ENCODE measurements around the gene RNF144B. TPM values are rescaled to one million over a fixed set of nuclear protein-coding genes. Genes with fewer than 3 reads are reported as not detected.
"Not testable (repeated sequence)": the region's sequence is repeated elsewhere in the genome, so short reads cannot be mapped to it uniquely, and the experiment has no call there.

RNF144B gene
- total RNA-seq, 1 donor from 2014 or later = 13.5 TPM

DNA sequence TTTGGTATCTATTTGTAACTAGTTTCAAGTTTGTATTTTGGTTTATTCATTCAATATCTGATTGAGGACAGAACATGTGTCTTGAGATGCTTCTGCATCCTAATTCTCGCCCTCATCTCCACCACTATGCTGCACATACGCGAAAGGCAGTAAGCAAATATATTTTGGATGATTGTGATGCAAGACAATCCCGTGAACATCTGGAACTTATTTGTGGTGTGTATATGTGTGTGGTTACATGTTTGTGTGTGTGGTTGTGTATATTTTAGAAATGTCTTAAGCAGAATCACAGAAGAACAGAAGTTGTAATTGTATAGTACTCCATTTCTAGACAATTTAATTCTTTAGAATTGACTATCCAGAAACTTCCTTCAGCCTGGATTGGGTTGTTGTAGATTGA lies 35.1 kb upstream of the RNF144B start:
- DNase-seq = no peak
- Mint-ChIP-seq H3K36me3 (ENCODE audit: low read depth) (no peaks in the 10 kb centered on the region), H3K4me3 (no peak overlapping the region), H3K4me1 (peaks cover 27% of the 10 kb centered on the region), H3K9me3 (no peaks in the 10 kb centered on the region), H3K27ac (no peak overlapping the region), H3K27me3 (no peaks in the 10 kb centered on the region)
- ChIA-PET CTCF (no interaction called here), POLR2A (no interaction called here)
- no peak for ATAC-seq (ENCODE audit: low read depth)
- TF ChIP-seq, protein P1, sequence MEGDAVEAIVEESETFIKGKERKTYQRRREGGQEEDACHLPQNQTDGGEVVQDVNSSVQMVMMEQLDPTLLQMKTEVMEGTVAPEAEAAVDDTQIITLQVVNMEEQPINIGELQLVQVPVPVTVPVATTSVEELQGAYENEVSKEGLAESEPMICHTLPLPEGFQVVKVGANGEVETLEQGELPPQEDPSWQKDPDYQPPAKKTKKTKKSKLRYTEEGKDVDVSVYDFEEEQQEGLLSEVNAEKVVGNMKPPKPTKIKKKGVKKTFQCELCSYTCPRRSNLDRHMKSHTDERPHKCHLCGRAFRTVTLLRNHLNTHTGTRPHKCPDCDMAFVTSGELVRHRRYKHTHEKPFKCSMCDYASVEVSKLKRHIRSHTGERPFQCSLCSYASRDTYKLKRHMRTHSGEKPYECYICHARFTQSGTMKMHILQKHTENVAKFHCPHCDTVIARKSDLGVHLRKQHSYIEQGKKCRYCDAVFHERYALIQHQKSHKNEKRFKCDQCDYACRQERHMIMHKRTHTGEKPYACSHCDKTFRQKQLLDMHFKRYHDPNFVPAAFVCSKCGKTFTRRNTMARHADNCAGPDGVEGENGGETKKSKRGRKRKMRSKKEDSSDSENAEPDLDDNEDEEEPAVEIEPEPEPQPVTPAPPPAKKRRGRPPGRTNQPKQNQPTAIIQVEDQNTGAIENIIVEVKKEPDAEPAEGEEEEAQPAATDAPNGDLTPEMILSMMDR (IDR thresholded peaks at IDR 0.05) = no peak
- intact Hi-C loops (cut with micrococcal nuclease) = no loop called here

DNA sequence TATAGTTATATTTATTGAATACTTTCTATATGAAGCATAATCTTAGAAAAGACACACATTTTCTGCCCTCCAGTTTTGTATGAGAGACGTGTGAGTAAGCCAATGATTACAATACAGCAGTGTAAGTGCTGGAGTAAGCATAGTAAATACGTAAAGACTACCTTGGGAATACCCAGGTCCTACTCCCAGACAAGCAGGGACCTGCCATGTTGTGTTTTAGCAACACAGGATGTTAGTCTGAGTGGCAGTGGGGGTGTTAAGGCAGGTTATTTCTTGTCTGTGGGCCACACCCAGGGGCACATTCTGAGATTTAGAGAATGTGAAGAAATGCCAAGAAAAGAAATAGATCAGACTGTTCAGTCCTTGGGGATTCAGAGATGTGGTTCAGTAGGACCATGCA lies 34.3 kb upstream of the RNF144B start:
- H3K9me3 Mint-ChIP-seq = no peaks in the 10 kb centered on the region
- TF ChIP-seq, protein P1 (IDR thresholded peaks at IDR 0.05) = no peak
- intact Hi-C loops (cut with micrococcal nuclease) = no loop called here
- ATAC-seq (ENCODE audit: low read depth) = no peak
- H3K4me1 Mint-ChIP-seq = peaks cover 27% of the 10 kb centered on the region
- no peak overlapping the region for H3K4me3 Mint-ChIP-seq
- ChIA-PET CTCF (no interaction called here), POLR2A (no interaction called here)
- H3K27me3 Mint-ChIP-seq = no peaks in the 10 kb centered on the region
- H3K27ac Mint-ChIP-seq = no peak overlapping the region
- H3K36me3 Mint-ChIP-seq (ENCODE audit: low read depth) = no peaks in the 10 kb centered on the region
- no peak for DNase-seq

DNA sequence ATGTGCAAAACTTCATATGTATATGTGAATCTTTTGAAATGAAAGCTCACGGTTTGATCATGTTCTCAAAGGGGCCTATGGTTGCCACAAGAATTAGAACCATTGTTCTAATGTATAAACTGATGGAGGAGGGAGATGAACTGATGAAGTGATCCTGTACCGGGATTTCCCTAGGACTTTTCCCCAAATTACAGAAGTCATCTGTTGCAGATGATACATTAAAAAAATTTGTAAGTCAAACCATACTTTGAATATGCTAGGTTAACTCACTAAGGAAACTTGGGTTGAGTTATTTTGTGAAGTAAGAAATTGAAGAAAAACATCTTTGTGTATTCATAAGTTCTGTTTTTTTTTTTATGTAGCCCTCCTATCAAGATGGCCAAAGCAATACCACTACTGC lies 33.9 kb upstream of the RNF144B start:
- Mint-ChIP-seq H3K27me3 (no peaks in the 10 kb centered on the region), H3K9me3 (peaks cover 4% of the 10 kb centered on the region), H3K4me3 (no peak overlapping the region), H3K4me1 (peaks cover 27% of the 10 kb centered on the region), H3K27ac (no peak overlapping the region), H3K36me3 (ENCODE audit: low read depth) (no peaks in the 10 kb centered on the region)
- POLR2A ChIA-PET = no interaction called here
- TF ChIP-seq, protein P1 (IDR thresholded peaks at IDR 0.05) = no peak
- no peak for DNase-seq
- intact Hi-C loops (cut with micrococcal nuclease) = no loop called here
- no peak for ATAC-seq (ENCODE audit: low read depth)
- CTCF ChIA-PET = no interaction called here

DNA sequence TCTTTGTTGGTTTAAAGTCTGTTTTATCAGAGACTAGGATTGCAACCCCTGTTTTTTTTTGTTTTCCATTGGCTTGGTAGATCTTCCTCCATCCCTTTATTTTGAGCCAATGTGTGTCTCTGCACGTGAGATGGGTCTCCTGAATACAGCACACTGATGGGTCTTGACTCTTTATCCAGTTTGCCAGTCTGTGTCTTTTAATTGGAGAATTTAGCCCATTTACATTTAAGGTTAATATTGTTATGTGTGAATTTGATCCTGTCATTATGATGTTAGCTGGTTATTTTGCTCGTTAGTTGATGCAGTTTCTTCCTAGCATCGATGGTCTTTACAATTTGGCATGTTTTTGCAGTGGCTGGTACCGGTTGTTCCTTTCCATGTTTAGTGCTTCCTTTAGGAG lies 29.6 kb upstream of the RNF144B start:
- H3K36me3 Mint-ChIP-seq (ENCODE audit: low read depth); DNase-seq; intact Hi-C loops (cut with micrococcal nuclease); H3K27me3 Mint-ChIP-seq; ATAC-seq (ENCODE audit: low read depth); CTCF ChIA-PET; H3K4me3 Mint-ChIP-seq; H3K27ac Mint-ChIP-seq; POLR2A ChIA-PET; H3K9me3 Mint-ChIP-seq: not testable (repeated sequence)
- H3K4me1 Mint-ChIP-seq = peaks cover 46% of the 10 kb centered on the region

DNA sequence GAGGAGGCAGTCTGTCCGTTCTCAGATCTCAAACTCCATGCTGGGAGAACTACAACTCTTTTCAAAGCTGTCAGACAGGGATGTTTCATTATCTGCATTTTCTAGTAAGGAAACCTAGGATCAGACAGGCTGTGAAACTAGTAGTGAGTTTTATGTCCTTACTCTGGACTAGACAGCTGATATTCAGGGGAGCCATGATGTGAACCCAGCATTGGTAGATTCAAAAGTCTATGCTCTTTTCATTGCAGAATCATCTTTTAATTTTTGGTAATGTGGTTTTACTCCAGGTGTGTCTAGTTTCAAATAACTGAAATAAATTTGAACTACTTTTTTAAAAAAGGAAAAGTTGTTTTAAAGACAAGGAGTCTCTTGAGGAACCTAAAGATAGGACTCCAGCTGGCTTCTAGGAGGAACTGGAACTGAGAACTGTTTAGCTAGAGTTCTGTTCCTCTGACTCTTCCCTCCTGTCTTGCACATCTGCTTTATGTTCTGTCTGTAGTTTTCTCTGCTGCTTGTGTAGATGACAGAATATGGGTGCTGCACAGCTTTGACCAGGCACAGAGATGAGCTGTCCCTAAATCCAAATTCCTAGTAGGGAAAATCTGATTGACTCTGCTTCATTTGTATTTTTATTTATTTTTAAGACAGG lies 27.8 kb upstream of the RNF144B start:
- H3K4me1 Mint-ChIP-seq = peaks cover 40% of the 10 kb centered on the region
- TF ChIP-seq, protein P1 (IDR thresholded peaks at IDR 0.05) = no peak
- peak overlapping the region; percentile 65 for H3K27ac Mint-ChIP-seq
- intact Hi-C loops (cut with micrococcal nuclease) = no loop called here
- ATAC-seq (ENCODE audit: low read depth) = peak; percentile 75
- H3K9me3 Mint-ChIP-seq = peaks cover 6% of the 10 kb centered on the region
- no peaks in the 10 kb centered on the region for H3K36me3 Mint-ChIP-seq (ENCODE audit: low read depth)
- peak overlapping the region; percentile 20 for H3K4me3 Mint-ChIP-seq
- ChIA-PET CTCF (interaction anchor here (0.9 to 1.8 kb wide), 2 partner anchors 29 to 142 kb away, joined by 3 to 4 read pairs; no protein-coding TSS in a partner anchor), POLR2A (interaction anchor here (0.7 to 1.5 kb wide), 5 partner anchors 16 to 144 kb away, joined by 3 to 12 read pairs (median 4); partner anchors contain the start of gene RNF144B)
- no peak for DNase-seq
- no peaks in the 10 kb centered on the region for H3K27me3 Mint-ChIP-seq

Data from activated B cell treated with CpG ODN at 0.5 μM for 24 hours (primary cell).